Keratinocyte (primary cell): Measurements from ENCODE around the gene ARIH1. TPM values are rescaled to one million over a fixed set of nuclear protein-coding genes. Genes with fewer than 3 reads are reported as not detected.

Source experiments
- DNase-seq: peaks from one replicate; pipeline ENCODE4 v3.0.0-alpha.2; 2011; ENCODE audit warnings: low read depth, missing footprints, low spot score
- FAIRE-seq: peaks from 2 replicates; lab custom pipeline; 2011; peaks lifted over from hg19 to GRCh38; lab: Jason Lieb, UNC
- H2AFZ ChIP-seq: 2 replicates; pipeline ENCODE4 v1.6.0; 2012; ENCODE audit warnings: low read length, control low read depth, inconsistent platforms; ENCODE audit not compliant: control insufficient read depth
- H3K27ac ChIP-seq: 2 replicates; pipeline ENCODE4 v1.5.1; 2011; ENCODE audit warnings: low read length; ENCODE audit not compliant: control insufficient read depth, insufficient read depth
- H3K27me3 ChIP-seq: 3 replicates; pipeline ENCODE4 v1.6.0; 2011; ENCODE audit warnings: low read length; ENCODE audit not compliant: control insufficient read depth, insufficient read depth; ENCODE audit errors: extremely low read depth
- H3K36me3 ChIP-seq, 2 experiments: 2 replicates in 1 of 2; 3 replicates in 1 of 2; pipeline ENCODE4 v1.5.1; 2011; ENCODE audit warnings: low read length in 2 of 2, mild to moderate bottlenecking in 1 of 2; ENCODE audit not compliant: control insufficient read depth in 2 of 2, insufficient read depth in 2 of 2; ENCODE audit errors: extremely low read depth in 1 of 2
- H3K4me1 ChIP-seq: 3 replicates; pipeline ENCODE4 v1.5.1; 2011; ENCODE audit warnings: low read length; ENCODE audit not compliant: control insufficient read depth, insufficient read depth; ENCODE audit errors: extremely low read depth
- H3K4me2 ChIP-seq: 3 replicates; pipeline ENCODE4 v1.6.0; 2011; ENCODE audit warnings: low read depth, low read length; ENCODE audit not compliant: control insufficient read depth, insufficient read depth; ENCODE audit errors: extremely low read depth
- H3K4me3 ChIP-seq, 3 experiments: fragments of 200-600 bp in 1 of 3; sonication (generic) in 1 of 3; 2 replicates in 2 of 3; 3 replicates in 1 of 3; pipeline ENCODE4 v1.5.1; 2011 to 2016; ENCODE audit warnings: low read length in 3 of 3, mild to moderate bottlenecking in 3 of 3, control low read depth in 2 of 3, inconsistent platforms in 1 of 3, low read depth in 1 of 3, mixed read lengths in 1 of 3, mixed run types in 1 of 3, moderate library complexity in 1 of 3; ENCODE audit not compliant: control insufficient read depth in 2 of 3, insufficient read depth in 2 of 3; ENCODE audit errors: extremely low read depth in 1 of 3
- H3K79me2 ChIP-seq: 2 replicates; pipeline ENCODE4 v1.6.0; 2012; ENCODE audit warnings: low read length; ENCODE audit not compliant: control insufficient read depth, insufficient read depth
- H3K9ac ChIP-seq: 3 replicates; pipeline ENCODE4 v1.6.0; 2011; ENCODE audit warnings: low read length; ENCODE audit not compliant: control insufficient read depth, insufficient read depth; ENCODE audit errors: extremely low read depth
- H3K9me1 ChIP-seq: 3 replicates; pipeline ENCODE4 v1.6.0; 2011; ENCODE audit warnings: low read length; ENCODE audit not compliant: control insufficient read depth, insufficient read depth; ENCODE audit errors: extremely low read depth
- H3K9me3 ChIP-seq: 2 replicates; pipeline ENCODE4 v1.5.1; 2012; ENCODE audit warnings: low read depth, low read length; ENCODE audit not compliant: control insufficient read depth
- H4K20me1 ChIP-seq: 3 replicates; pipeline ENCODE4 v1.6.0; 2011; ENCODE audit warnings: low read length; ENCODE audit not compliant: control insufficient read depth, insufficient read depth; ENCODE audit errors: extremely low read depth
- EZH2 ChIP-seq: IDR thresholded peaks from one replicate; pipeline ENCODE4 v1.6.1; 2012; ENCODE audit warnings: inconsistent platforms, mild to moderate bottlenecking, low read length, moderate library complexity
- dilution Hi-C: fragments of 300-500 bp; cut with MboI; formaldehyde crosslinking; loops from one replicate; pipeline ENCODE4 v1.7.0; 2020; ENCODE audit warnings: low sequenced_read_pairs; ENCODE audit not compliant: extremely low pct_ligation_motif_present
- polyA plus RNA-seq, 5 experiments: library from polyadenylated mRNA; depleted of rRNA in 3 of 5; stranded (reverse) in 3 of 5; stranded (forward) in 1 of 5; unstranded in 1 of 5; fragments of >200 nt; gene quantifications; 1 replicate in 1 of 5; 2 replicates in 3 of 5; 3 replicates in 1 of 5; pipeline versions ENCODE4 v1.2.1 to v1.2.3, GENCODE V29; 2011 to 2012; ENCODE audit warnings: missing spikeins in 2 of 5, low read depth in 1 of 5, low replicate concordance in 1 of 5
- TF ChIP-seq, protein P1 (sequence below), 3 experiments: IDR thresholded peaks in 1 of 3; conservative IDR thresholded peaks in 1 of 3; optimal IDR thresholded peaks in 1 of 3; 2 replicates in 2 of 3; 3 replicates in 1 of 3; pipeline versions ENCODE3 to v1.5.1; 2011; ENCODE audit warnings: low read length in 3 of 3, mild to moderate bottlenecking in 3 of 3, moderate library complexity in 2 of 3, control low read depth in 1 of 3, inconsistent platforms in 1 of 3; ENCODE audit not compliant: insufficient read depth in 2 of 3; ENCODE audit errors: extremely low read depth in 1 of 3

ARIH1 gene
- polyA plus RNA-seq, 1 donor (not counting 4 experiments of a cell fraction or from before 2014, with no cell fraction given): 70.6 TPM

DNA sequence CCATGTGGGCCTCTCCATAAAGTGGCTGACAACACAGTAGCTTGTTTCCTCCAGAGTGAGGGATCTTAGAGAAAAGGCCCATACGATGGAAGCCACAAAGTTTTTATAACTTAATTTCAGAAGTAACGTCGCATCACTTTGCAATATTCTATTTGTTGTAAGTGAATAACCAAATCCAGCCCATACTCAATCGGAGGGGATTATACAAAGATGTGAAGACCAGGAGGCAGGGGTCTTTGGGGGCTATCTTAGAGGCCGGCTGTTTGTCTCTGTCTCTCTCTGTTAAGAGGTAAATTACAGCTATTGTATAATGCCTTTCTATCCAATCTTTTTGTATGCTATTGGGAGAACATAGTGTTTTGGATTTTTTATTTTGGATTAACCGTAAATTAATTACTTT is 9.1 kb downstream of the ARIH1 start:
- Histone ChIP-seq H3K27ac (no peak overlapping the region), H3K79me2 (peaks cover 97% of the 10 kb centered on the region), H3K9me3 (no peaks in the 10 kb centered on the region), H2AFZ (no peak overlapping the region), H3K4me2 (no peak overlapping the region), H3K36me3 (peaks cover 9 to 11% of the 10 kb centered on the region in 2 experiments), H4K20me1 (peaks cover 21% of the 10 kb centered on the region), H3K4me3 (no peak overlapping the region), H3K4me1 (peaks cover 13% of the 10 kb centered on the region), H3K9me1 (no peaks in the 10 kb centered on the region), H3K9ac (no peak overlapping the region), H3K27me3 (no peaks in the 10 kb centered on the region)
- DNase-seq (no peak), FAIRE-seq (no peak)
- dilution Hi-C loops: no loop called here
- no peak for TF ChIP-seq EZH2
- TF ChIP-seq, protein P1, sequence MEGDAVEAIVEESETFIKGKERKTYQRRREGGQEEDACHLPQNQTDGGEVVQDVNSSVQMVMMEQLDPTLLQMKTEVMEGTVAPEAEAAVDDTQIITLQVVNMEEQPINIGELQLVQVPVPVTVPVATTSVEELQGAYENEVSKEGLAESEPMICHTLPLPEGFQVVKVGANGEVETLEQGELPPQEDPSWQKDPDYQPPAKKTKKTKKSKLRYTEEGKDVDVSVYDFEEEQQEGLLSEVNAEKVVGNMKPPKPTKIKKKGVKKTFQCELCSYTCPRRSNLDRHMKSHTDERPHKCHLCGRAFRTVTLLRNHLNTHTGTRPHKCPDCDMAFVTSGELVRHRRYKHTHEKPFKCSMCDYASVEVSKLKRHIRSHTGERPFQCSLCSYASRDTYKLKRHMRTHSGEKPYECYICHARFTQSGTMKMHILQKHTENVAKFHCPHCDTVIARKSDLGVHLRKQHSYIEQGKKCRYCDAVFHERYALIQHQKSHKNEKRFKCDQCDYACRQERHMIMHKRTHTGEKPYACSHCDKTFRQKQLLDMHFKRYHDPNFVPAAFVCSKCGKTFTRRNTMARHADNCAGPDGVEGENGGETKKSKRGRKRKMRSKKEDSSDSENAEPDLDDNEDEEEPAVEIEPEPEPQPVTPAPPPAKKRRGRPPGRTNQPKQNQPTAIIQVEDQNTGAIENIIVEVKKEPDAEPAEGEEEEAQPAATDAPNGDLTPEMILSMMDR (optimal IDR thresholded peaks at IDR 0.05 in 1 of 3, IDR thresholded peaks at IDR 0.05 in 1 of 3, conservative IDR thresholded peaks at IDR 0.05 in 1 of 3; ENCODE audit: extremely low read depth in 1 of 3, insufficient read depth in 2 of 3, low read length in 3 of 3): no peak

DNA sequence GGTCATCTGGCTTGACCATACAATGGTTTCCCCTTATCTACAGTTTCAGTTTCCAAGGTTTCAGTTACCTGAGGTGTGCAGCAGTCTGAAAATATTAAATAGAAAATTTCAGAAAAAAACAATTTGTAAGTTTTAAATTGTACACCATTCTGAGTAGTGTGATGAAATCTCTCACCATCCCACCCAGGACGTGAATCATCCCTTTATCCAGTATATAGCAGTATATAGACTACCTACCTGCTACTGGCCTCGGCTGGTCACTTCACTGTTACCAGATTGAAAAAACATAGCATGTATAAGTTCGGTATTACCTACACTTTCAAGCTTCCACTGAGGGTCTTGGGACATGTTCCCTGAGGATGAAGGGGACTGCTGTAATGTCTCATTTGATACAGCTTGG is 12.0 kb downstream of the ARIH1 start:
- no peaks in the 10 kb centered on the region for H3K9me3 ChIP-seq
- peak overlapping the region; percentile 6 for H3K27ac ChIP-seq
- DNase-seq (no peak), FAIRE-seq (no peak)
- H3K79me2 ChIP-seq: peaks cover 97% of the 10 kb centered on the region
- dilution Hi-C loops: no loop called here
- H2AFZ ChIP-seq: no peak overlapping the region
- no peak overlapping the region for H3K9ac ChIP-seq
- no peak overlapping the region for H3K4me2 ChIP-seq
- H3K9me1 ChIP-seq: no peaks in the 10 kb centered on the region
- peaks cover 1 to 19% of the 10 kb centered on the region in 2 experiments for H3K36me3 ChIP-seq
- H3K27me3 ChIP-seq: no peaks in the 10 kb centered on the region
- no peak for TF ChIP-seq EZH2
- TF ChIP-seq, protein P1 (optimal IDR thresholded peaks at IDR 0.05 in 1 of 3, IDR thresholded peaks at IDR 0.05 in 1 of 3, conservative IDR thresholded peaks at IDR 0.05 in 1 of 3; ENCODE audit: extremely low read depth in 1 of 3, insufficient read depth in 2 of 3, low read length in 3 of 3): no peak
- H3K4me1 ChIP-seq: peaks cover 13% of the 10 kb centered on the region
- no peak overlapping the region for H3K4me3 ChIP-seq
- H4K20me1 ChIP-seq: peaks cover 23% of the 10 kb centered on the region
